ENCODE measurements around the gene C17orf58.
"Not testable (repeated sequence)": the region's sequence is repeated elsewhere in the genome, so short reads cannot be mapped to it uniquely, and the experiment has no call there.

C17orf58 gene

DNA sequence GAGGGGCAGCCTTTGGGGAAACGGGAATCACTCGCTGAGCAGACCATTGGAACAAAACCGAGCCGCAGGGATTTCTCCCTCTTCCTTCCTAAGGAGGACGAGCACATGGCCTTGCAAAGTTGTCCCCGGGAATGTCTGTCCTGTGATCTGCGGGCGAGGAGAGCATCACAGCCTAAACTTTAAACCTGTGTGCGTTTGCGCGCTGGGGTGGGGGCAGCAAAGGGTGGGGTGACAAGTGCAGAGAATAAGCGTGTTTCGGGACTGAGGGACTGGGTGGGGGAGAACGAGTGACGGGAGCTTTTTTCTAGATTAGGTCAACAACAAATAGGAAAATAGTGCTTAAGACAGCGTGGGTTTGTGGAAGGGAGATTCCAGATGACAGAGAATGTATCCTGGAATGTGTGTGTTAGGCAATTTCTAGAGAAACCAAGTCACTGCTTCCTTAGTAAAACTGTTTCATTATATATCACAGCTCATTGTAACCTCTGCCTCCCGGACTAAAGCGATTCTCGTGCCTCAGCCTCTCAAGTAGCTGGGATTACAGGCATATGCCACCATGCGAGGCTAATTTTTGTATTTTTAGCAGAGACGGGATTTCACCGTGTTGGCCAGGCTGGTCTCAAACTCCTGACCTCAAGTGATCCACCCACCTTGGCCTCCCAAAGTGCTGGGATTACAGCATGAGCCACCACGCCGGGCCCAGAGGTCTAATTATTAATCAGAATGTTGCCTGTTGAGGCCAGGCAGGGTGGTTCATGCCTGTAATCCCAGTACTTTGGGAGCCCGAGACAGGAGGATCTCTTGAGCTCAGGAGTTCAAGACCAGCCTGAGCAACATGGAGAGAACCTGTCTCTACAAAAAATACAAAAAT is at the start of gene C17orf58:
TSS of gene C17orf58 (minus strand) at position 169 of the 871 bp plus-strand sequence. CDS start 271 bp downstream, outside the sequence.
- DNase-seq, result not testable (repeated sequence)

GRCh38 chr17:68036304-68037147 is 40.3 kb upstream of the C17orf58 start:
- no peak for DNase-seq

DNA sequence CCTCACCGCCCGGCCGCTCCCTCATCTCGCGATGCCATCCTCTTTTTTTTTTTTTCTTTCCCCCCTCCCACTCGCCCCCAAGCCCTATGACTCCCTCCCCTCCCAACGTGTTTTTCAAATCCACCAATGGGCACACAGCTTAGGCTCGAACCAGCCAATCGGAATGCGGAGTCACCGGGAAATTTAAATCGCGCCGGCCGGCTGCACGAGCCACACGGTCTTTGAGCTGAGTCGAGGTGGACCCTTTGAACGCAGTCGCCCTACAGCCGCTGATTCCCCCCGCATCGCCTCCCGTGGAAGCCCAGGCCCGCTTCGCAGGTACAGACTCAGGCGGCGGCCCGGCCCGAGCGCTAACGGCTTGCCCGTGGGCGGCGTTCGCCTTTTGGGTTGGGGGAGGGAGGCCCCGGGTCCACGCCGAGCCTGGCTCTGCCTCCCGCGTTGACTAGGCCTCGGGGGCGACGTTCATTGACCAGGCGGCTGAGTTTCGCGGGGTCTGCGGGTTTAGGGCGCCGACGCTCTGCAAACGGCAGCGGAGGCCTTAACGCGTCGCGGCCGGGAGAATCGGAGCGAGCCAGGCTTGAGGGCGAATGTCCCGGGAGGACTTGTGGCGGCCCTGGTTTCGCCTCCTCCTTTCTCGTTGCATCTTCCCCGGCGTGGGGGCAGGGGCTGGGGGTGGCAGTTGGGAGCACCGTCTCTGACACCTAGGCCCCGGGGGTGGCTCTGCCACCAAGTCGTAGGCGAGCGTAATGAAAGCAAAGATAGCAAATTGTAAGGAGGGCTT is 39.4 kb upstream of the C17orf58 start, which contains the start of gene KPNA2:
TSS of gene KPNA2 (plus strand) at position 213 of the 781 bp plus-strand sequence. CDS start 1,398 bp downstream, outside the sequence.
- peak; percentile 93 for DNase-seq

DNA sequence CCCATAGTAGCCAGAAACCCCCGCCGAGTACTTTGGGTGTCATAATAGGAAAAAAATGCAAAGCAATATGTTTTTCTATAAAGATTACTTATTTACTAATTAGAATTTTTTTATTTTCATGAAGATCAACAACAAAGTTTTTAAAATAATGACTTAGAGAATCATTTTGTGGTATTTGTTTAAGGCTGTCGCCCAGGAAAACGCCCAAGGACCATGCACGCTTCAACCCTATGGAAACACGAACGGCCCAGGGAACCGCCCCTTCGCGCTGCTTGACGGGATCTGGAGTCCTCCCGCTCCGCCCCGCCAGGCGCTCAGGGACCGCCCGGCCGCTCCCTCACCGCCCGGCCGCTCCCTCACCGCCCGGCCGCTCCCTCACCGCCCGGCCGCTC is 38.9 kb upstream of the C17orf58 start:
- peak; percentile 86 for DNase-seq

- DNase-seq, result no peak
Measured at GRCh38 chr17:68034452-68034776, 38.1 kb upstream of the C17orf58 start.

GRCh38 chr17:68033636-68034451 is 37.6 kb upstream of the C17orf58 start:
- DNase-seq, result peak; percentile 83

DNA sequence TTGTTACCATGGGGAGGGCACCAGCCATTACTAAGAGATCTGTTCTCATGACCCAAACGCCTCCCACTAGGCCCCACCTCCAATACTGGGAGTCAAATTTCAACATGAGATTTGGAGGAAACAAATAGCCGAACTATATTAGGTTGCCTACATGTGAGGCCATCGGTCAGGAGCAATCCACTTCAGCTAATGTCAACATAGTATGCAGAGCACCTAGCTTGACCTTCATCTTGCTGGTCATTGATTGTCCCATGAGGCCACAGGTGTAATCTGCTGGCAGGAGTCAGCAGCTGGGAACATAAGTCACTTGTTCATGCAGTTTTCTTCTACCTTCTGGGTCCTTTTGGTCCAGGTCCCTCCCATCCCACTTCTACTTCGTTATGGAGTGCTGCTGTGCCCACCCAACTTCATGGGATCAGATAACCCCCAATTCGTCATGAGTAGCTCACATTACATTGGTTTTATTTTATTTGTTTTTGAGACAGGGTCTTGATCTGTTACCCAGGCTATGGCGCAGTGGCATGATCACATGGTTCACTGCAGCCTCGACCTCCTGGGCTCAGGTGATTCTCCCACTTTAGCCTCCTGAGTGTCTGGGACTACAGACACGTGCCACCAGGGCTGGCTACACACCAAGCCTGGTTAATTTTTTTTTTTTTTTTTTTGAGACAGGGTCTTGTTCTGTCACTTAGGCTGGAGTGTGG is 33.4 kb upstream of the C17orf58 start:
- DNase-seq, result no peak

GRCh38 chr17:68022547-68022946 is 26.3 kb upstream of the C17orf58 start:
- not testable (repeated sequence) for DNase-seq

GRCh38 chr17:68021963-68022362 is 25.7 kb upstream of the C17orf58 start:
- DNase-seq, result no peak

DNA sequence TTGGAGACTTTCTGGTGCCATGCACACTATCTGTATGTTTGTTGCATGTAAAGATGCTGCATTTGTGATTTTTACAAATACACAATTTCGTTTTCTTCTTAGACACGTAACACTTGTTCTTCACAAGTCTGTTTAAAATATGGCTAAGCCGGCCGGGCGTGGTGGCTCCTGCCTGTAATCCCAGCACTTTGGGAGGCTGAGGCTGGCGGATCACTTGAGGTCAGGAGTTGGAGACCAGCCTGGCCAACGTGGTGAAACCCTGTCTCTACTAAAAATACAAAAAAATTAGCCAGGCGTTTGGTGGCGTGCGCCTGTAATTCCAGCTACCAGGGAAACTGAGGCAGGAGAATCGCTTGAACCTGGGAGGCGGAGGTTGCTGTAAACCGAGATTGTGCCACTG is 24.5 kb upstream of the C17orf58 start:
- not testable (repeated sequence) for DNase-seq

GRCh38 chr17:68020409-68020756 is 24.1 kb upstream of the C17orf58 start:
- no peak for DNase-seq

DNA sequence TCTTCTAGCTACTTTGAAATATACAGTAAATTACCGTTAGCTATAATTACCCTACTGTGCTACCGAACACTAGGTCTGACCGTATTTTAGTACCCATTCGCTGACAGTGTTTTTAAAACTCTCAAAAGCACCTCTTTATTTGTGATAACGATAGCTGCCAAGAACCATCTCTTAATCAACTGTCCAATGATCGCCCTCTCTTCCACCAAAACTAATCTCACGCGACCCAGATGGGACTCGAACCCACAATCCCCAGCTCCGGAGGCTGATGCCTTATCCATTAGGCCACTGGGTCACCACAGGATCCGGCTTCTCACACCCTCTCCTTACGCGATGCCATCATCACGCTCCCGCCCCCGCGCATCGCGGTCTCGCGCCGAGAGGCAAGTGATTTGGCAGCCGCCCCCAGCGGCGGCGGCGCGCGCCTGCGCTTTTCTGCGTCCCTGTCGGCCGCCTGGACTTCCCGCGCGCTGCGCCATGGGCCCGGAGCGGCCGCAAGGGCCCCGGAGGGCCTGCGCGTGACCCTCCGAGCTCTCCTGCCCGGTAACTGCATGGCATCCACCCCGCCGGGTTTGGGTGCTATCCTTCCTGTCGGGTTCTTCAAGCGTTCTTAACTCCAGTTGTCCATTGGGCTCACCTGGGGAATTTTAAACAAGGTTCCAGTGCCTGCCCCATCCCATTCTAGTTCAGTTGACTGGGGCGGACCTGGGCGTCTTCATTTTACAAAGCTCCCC is 23.6 kb upstream of the C17orf58 start:
- DNase-seq, result peak; percentile 87

DNA sequence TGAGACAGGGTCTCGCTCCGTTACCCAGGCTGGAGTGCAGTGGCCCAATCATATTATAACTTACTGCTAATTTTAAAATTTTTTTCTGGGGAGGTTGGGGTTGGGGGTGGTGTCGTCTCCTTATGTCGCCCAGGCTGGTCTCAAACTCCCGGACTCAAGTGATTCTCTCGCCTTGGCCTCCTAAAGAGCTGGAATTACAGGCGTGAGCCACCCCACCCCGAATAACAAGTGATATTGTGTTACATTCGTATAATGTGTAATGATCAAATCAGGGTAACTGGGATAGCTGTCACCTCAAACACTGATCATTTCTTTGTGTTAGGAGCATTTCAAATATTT is 23.0 kb upstream of the C17orf58 start:
- DNase-seq, result no peak

GRCh38 chr17:68018493-68018892 is 22.2 kb upstream of the C17orf58 start:
- DNase-seq, result not testable (repeated sequence)

GRCh38 chr17:68016838-68017237 is 20.6 kb upstream of the C17orf58 start:
- DNase-seq, result no peak

DNA sequence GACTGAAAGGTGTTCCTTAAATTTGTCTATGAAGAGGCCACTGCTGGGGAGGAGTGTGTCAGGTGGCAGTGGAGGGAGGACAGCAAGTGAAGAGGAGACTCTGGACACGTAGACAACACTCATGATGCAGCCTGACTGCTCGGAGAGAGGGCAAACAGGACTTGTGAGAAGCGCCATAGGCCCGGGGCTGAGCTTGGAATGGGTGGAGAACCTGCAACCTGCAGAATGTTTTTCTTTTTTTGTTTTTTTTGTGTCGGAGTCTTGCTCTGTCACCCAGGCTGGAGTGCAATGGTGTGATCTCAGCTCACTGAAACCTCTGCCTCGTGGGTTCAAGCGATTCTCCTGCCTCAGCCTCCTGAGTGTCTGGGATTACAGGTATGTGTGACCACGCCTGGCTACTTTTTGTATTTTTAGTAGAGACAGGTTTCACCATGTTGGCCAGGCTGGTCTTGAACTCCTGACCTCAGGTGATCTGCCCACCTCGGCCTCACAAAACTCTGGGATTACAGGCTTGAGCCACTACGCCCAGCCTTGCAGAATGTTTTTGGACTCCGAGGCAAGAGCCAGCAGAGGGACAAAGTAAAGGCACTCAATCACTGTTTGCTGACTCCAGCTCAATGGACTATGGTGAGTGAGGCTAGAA is 18.9 kb upstream of the C17orf58 start:
- DNase-seq, result no peak

DNA sequence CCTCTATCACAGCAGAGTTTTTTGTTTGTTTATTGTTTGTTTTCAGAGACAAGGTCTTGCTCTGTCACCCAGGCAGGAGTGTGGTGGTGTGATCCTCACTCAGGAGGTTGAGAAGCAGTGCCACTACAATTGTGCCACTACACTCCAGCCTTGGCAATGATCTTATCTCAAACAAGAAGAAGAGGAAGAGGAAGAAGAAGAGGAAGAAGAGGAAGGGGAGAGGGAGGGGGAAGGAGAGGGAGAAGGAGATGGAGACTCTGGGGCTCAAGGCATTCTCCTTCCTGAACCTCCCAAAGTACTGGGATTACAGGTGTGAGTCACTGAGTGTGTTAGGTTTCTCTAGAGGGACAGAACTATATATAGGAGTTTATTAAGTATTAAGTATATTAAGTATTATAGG is 17.1 kb upstream of the C17orf58 start:
- no peak for DNase-seq

DNA sequence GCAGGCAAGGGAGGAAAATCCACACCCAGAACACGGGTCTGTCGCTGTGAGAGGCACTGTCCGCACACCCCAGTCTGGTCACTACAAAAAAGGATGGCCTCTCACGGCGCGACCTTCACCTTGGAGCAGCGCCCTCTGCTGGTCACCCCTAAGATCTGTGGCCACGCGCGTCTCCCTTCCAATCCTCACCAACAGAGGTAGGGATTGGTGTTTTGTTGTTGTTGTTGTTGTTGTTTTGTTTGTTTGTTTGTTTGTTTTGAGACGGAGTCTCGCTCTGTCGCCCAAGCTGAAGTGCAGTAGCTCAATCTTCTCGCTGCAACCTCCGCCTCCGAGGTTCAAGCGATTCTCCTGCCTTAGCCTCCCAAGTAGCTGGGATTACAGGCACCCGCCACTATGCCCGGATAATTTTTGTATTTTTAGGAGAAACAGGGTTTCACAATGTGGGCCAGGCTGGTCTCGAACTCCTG is 15.0 kb upstream of the C17orf58 start:
- DNase-seq, result no peak

DNA sequence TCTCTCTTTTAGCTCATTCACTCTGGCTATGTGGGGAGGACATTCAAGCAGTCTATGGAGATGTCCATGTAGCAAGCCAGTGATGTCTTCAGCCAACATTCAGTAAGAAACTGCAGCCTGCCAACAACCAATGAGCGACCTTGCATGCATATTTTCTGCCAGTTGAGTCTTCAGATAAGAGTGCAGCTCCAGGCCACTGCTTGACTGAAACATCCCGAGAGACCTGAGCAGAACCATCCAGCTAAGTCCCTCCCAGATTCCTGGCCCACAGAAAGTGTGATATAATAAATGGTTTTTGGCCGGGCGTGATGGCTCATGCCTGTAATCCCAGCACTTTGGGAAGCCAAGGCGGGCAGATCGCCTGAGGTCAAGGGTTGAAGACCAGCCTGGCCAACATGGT is 10.5 kb upstream of the C17orf58 start:
- DNase-seq, result peak; percentile 77

DNA sequence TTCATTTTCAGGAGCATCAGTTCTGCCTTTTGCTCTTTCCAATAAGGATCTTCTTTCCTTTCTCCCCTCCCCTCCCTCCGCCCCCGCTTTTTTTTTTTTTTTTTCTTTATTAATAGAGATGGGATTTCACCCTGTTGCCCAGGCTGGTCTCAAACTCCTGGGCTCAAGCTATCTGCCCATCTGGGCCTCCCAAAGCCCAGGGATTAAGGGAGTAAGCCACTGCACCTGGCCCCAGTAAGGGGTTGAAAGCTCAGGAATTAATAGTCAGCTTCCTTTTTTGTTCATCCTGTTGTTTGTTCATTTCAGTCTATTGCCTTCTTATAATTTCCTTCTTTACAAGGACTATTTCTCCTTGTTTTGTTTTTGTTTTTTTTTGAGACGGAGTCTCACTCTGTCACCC is 7.9 kb upstream of the C17orf58 start:
- DNase-seq, result no peak

Data from NCI-H226 (cell line).